ENCODE results near the gene MGRN1.

DNA sequence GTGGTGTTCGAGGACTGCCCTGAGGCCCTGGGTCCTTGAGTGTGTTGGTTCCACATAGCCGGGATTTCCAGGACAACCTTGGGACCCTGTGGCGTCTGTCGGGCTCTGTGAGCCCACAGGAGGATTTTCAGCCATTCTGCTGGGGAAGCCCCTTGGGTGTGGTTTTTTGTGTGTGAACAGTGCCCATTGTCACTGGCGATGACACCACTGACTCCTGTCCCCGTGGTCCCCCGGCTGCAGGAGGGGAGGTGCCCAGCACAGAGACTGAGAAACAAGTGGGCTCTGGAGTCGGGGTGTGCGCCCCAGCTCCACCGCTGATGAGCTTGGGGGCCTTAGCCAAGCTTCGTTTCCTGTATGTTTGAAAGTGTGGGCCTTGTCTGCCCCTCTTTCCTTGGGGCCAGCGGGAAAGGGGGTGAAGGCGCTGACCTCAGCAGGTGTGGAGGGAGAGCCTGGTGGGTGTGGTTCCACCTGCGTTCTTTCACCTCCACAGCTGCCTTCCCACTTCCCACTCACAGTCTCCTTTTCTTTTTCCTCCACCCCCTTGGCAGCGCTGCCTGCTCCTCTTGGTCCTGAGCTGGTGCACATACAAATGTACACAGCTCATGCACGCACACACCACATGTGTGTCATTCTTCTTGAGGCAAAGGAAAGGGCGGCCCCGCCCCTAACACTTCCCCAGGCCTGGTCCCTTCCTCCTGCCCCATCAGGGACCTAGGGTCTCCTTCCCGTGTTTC lies 16.1 kb downstream of the MGRN1 start:
- TF ChIP-seq CTCF (conservative IDR thresholded peaks at IDR 0.05 in 1 of 2, IDR thresholded peaks at IDR 0.05 in 1 of 2; ENCODE audit: extremely low read depth in 1 of 2, insufficient read depth in 1 of 2, low read depth in 1 of 2, low read length in 2 of 2) (no peak), EZH2 (IDR thresholded peaks at IDR 0.05; ENCODE audit: borderline replicate concordance, low read length) (no peak)

All from mammary epithelial cell (primary cell).